Stimulated activated memory B cell treated with anti-CD40 and anti-IgM and Interleukin-4, amounts not matched to agents 10 μg/mL and 1 μg/mL and 100 μg/mL, for 72 hours (primary cell): ENCODE data around the gene ROR1.

ENCODE experiments used
- ATAC-seq: fragments of 150-1000 bp; cut with Tn5 transposase; 2 replicates; pipeline ENCODE4 v1.10.0; 2021
- H3K27ac Mint-ChIP-seq: one replicate; pipeline ENCODE4 v1.8.0; 2022; ENCODE audit warnings: mild to moderate bottlenecking, mixed read lengths
- H3K27me3 Mint-ChIP-seq: one replicate; pipeline ENCODE4 v1.8.0; 2022; ENCODE audit warnings: mixed read lengths
- H3K36me3 Mint-ChIP-seq: one replicate; pipeline ENCODE4 v1.8.0; 2022; ENCODE audit warnings: mixed read lengths
- H3K4me1 Mint-ChIP-seq: one replicate; pipeline ENCODE4 v1.8.0; 2022; ENCODE audit warnings: mixed read lengths
- H3K4me3 Mint-ChIP-seq: one replicate; pipeline ENCODE4 v1.8.0; 2022; ENCODE audit warnings: mild to moderate bottlenecking, moderate library complexity, mixed read lengths
- H3K9me3 Mint-ChIP-seq: one replicate; pipeline ENCODE4 v1.8.0; 2022; ENCODE audit warnings: mixed read lengths

The ROR1 gene

DNA sequence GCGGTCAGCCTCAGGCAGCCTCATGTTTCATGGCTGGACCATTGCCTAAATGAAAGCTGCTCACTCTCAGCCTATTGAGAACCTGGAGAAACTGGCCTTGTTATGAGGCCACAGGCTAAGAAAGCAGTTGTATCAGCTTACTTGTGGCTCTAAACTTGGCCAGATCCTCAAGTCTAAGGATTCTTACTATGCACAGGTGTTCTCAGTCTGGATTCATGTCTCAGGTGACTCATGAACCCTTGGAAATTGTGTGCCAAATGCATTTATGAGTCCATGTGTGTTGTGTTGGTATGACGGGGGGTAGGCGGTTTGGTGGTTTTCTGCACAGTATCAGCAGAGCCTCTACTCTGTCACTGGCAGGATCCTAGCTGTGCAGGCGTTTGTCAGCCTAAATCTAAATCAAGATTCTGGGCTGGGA lies 90.4 kb downstream of the ROR1 start:
- no peak for ATAC-seq
- no peaks in the 10 kb centered on the region for H3K4me1 Mint-ChIP-seq
- H3K27ac Mint-ChIP-seq = no peak overlapping the region
- H3K9me3 Mint-ChIP-seq = no peaks in the 10 kb centered on the region
- no peak overlapping the region for H3K4me3 Mint-ChIP-seq
- H3K27me3 Mint-ChIP-seq = no peaks in the 10 kb centered on the region
- no peaks in the 10 kb centered on the region for H3K36me3 Mint-ChIP-seq

DNA sequence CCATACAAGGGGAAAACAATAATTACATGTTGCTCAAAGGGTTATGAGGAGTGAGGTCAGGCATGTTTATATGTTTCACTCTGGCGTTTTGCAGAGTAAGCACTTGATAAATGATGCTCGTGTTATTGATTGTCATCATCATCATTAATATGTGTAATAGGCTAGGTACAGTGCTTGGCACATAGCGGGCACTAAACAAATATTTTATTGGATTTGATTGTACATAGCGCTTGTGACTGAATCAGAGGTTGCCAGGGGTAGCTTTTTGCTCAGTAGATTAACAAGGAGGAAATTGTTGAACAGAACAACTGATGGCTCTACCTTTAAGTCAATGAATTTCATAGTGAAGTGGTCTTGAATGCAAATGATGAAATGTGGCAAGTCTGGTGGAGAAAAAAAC lies 91.7 kb downstream of the ROR1 start:
- no peaks in the 10 kb centered on the region for H3K27me3 Mint-ChIP-seq
- H3K27ac Mint-ChIP-seq = no peak overlapping the region
- no peaks in the 10 kb centered on the region for H3K4me1 Mint-ChIP-seq

DNA sequence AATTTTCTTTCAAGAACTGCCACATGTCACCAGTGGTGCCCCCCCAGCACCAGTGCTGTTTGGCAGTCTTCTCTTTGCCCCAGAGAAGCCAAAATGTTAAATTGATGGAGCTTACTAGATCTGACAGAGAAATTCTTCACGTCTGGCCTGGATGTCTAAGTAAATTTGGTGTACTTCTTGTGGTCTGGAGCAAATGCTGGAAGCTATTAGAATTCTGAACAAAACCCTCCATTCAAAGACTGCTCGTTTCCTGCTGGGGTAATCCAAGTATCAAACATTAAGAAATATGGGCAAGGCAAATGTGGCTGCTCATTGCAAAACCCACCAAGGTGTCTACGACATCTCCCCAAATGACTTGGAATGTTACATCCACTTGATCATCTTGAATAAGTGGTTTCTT lies 92.3 kb downstream of the ROR1 start:
- H3K27me3 Mint-ChIP-seq = no peaks in the 10 kb centered on the region
- no peaks in the 10 kb centered on the region for H3K4me1 Mint-ChIP-seq
- H3K9me3 Mint-ChIP-seq = no peaks in the 10 kb centered on the region
- H3K27ac Mint-ChIP-seq = no peak overlapping the region
- no peak for ATAC-seq
- H3K4me3 Mint-ChIP-seq = no peak overlapping the region
- H3K36me3 Mint-ChIP-seq = no peaks in the 10 kb centered on the region

More for the DNA sequence above, 91.7 kb downstream of the ROR1 start:
- H3K9me3 Mint-ChIP-seq = no peaks in the 10 kb centered on the region
- no peak for ATAC-seq
- no peaks in the 10 kb centered on the region for H3K36me3 Mint-ChIP-seq
- no peak overlapping the region for H3K4me3 Mint-ChIP-seq

DNA sequence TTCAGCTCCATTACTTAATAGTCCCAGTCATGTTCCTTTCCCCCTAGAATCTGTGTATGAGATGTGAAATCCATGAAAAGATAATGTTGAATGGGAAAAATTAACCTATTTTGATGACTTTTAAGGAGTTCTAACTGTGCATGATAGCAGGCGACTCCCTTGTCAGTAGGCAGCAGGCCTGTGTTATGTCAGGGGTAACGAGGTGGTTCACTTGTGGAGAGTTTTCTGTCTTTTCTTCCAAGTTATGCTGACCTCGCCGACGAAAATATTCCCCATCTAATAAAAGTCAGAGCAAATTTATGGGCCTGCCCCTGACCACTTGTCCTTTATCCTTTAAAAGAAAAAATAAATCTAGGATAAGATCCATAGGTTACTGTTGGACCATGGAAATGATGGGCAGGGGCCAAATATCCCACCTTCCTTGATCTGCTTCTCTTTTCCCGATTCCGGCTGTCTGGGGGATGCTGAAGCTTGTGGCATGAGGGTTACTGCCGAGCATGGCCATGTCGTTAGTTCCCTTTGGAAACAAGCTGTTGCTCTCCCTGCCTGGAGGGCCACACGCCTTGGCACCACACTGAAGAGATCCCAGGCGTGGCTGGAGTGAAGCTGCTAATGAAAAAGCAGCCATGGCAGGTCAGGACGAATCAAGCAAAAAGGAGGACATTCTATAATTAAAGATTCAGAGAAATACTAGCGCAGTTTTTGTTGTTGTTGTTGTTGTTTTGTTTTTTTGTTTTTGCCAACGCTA lies 93.8 kb downstream of the ROR1 start:
- Mint-ChIP-seq H3K9me3 (no peaks in the 10 kb centered on the region), H3K36me3 (no peaks in the 10 kb centered on the region), H3K27me3 (no peaks in the 10 kb centered on the region), H3K27ac (no peak overlapping the region), H3K4me1 (no peaks in the 10 kb centered on the region), H3K4me3 (no peak overlapping the region)
- ATAC-seq = no peak

DNA sequence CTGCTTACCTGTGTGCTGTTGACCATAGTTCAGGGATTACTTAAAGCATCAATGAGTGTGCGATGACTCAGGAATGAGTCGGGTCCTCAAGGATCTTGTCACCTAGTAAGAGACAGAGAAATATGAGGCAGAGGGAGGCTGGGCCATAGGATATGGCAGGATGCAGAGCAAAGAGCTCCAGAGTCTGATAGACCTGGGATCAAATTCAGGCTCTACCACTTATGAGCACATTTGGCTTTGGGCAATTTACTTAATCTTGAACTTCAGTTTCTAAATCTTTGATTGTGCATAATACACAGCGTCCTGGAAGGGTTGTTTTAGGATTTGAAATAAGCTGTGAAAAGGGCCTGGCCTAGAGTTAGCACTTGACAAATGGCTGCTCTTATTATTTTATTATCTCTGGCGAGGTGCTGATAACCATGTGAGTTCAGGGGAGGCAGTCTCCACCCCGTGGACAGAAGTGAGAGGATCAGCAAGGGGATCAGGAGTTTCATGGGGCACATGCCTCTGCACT lies 94.5 kb downstream of the ROR1 start:
- ATAC-seq = no peak
- Mint-ChIP-seq H3K4me3 (no peak overlapping the region), H3K36me3 (no peaks in the 10 kb centered on the region), H3K4me1 (no peaks in the 10 kb centered on the region), H3K27me3 (no peaks in the 10 kb centered on the region), H3K9me3 (no peaks in the 10 kb centered on the region), H3K27ac (no peak overlapping the region)

DNA sequence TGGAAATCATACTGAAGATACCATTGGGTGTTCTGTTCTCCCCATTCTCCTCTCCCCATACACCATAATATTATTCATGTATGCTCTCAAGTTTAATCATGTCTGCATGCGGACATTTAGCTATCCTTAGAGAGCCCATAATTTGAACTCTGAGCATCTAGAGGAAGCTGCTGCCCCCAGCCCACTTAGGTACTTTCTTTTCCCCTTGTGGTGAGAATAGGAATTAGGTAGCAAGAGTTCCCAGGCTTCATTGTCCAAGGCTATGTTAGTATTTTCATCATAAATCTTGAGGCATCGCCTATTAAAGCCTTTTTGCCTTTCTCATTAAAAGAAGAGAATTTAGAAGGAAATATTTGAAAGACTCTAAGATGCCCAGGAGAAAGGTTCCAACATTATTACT lies 96.3 kb downstream of the ROR1 start:
- Mint-ChIP-seq H3K4me1 (no peaks in the 10 kb centered on the region), H3K27ac (no peak overlapping the region), H3K27me3 (no peaks in the 10 kb centered on the region), H3K4me3 (no peak overlapping the region), H3K36me3 (no peaks in the 10 kb centered on the region), H3K9me3 (no peaks in the 10 kb centered on the region)
- ATAC-seq = no peak

DNA sequence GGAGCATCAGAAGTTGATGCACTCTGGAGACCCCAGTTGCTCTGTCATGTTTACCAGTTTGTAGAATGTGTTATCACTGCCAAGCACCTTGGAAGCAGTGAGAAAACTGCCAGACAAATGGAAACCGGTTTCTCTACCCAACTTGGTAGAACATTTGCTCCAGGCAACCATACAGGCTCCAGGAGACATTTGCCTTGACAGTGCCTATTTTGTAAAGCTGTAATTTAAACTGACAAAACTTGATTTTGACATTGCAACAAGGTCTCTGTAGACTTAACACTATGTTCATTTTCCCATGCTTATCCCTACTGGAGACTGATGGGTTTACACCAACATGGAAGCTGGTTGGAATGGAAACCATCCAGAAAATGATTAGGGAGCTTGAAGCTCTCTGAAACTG lies 97.6 kb downstream of the ROR1 start:
- Mint-ChIP-seq H3K27ac (no peak overlapping the region), H3K9me3 (no peaks in the 10 kb centered on the region), H3K4me3 (no peak overlapping the region), H3K36me3 (no peaks in the 10 kb centered on the region), H3K4me1 (no peaks in the 10 kb centered on the region), H3K27me3 (peaks cover 11% of the 10 kb centered on the region)
- ATAC-seq = no peak

DNA sequence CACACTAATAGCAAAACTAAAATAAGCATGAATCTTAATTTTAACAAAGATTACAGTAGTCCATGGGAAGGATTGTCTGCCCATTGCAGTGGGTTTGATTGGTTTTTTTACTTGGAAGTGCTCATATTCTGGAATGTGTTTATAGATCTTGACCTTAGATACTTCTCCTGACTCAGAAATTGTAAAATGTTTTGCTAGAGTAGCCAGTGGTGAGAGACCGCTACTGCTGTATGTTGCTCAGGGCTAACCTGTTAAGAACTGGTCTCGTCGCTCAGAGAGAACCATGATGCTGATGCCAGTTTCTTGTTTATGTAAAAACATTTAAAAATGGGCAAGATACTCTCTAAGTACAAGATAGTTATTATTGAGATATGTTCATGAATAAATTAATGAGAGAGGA lies 99.9 kb downstream of the ROR1 start:
- H3K27ac Mint-ChIP-seq = no peak overlapping the region
- no peaks in the 10 kb centered on the region for H3K9me3 Mint-ChIP-seq
- H3K36me3 Mint-ChIP-seq = no peaks in the 10 kb centered on the region
- H3K27me3 Mint-ChIP-seq = peaks cover 11% of the 10 kb centered on the region
- H3K4me3 Mint-ChIP-seq = no peak overlapping the region
- H3K4me1 Mint-ChIP-seq = no peaks in the 10 kb centered on the region
- ATAC-seq = no peak

DNA sequence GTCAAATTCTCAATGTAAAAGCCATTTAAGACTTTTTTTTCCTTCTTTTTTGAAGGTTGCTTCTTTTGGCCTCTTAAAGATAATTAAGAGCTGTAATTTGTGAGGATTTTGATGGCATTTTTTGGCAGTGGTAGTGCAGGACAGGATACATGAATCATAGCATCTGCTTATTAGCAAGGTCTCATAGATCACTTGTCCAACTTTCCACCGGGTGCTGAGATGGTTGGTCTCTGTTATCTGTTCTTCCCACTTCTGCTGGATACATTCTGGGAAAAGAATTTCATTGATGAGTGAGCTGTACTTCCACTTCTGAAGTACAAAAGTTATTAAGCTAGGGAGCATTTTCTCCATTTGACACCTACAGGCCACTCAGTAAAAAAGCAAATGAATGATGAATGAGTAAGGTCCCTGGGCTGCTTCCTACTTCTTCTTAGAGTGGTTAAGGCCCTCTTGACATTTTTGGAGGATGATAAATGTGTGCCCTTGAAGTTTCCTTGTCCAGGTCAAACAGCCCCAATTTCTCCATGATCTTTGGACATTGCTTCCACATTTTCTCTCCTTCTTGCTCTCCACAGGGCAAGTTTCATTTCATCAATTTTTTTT lies 100.6 kb downstream of the ROR1 start:
- Mint-ChIP-seq H3K4me1 (no peaks in the 10 kb centered on the region), H3K27ac (no peak overlapping the region), H3K27me3 (peaks cover 11% of the 10 kb centered on the region), H3K9me3 (no peaks in the 10 kb centered on the region), H3K4me3 (no peak overlapping the region), H3K36me3 (no peaks in the 10 kb centered on the region)
- ATAC-seq = no peak

DNA sequence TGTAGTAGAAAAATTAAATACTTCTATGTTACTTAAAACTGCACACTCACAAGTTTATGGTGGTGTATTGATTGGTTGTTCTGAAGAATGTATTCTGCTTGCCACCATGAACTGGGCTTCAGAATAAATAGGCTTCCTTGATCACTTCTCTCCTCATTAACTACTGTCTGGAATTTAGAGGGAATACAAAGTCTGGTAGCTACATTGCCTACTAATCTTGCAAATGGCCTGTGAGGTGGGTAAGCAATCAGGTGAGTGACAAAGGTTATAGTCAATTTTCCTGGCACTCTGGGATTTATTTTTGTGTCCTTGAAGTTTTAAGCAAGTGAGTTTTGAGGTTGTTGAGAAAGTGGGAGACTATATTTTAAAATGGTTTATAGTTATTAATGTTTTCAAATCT lies 101.8 kb downstream of the ROR1 start:
- Mint-ChIP-seq H3K27me3 (peaks cover 11% of the 10 kb centered on the region), H3K4me3 (no peak overlapping the region), H3K27ac (no peak overlapping the region), H3K9me3 (no peaks in the 10 kb centered on the region), H3K4me1 (no peaks in the 10 kb centered on the region), H3K36me3 (no peaks in the 10 kb centered on the region)
- no peak for ATAC-seq

DNA sequence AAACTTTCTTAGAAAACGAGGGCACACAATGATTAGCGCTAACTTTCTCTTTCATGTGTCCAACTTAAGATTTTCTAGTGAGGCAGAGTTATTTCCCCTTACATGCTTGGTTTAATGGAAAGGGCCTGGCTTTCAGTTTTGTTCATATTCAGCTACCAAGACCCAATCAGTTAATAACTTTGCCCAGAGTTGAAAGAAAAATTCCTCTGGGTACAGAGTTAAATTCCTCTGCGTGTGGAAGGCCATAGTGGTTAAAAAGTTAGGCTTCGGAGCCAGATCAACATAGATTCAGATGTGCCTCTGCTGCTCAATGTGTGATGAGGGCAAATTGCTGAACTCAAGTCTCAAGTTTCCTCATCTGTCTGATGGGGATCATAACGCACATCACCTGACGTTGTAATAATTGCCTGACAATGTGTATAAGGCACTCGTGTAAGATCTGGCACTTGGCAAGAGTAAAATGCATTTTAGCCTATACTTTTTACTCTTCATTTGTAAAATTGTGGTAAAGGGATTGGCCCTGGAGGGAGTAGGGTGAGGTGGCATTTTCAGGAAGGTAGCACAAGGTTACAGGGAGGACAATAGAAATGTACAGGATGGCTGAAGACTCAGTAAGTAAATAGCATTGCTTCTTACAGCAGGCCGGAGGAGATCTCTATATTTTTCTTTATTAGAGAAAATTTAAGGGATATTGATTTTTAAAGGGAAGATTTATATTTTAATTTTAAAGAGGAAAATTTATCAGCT lies 103.4 kb downstream of the ROR1 start:
- Mint-ChIP-seq H3K36me3 (no peaks in the 10 kb centered on the region), H3K27me3 (peaks cover 11% of the 10 kb centered on the region), H3K4me1 (no peaks in the 10 kb centered on the region), H3K4me3 (no peak overlapping the region), H3K27ac (no peak overlapping the region), H3K9me3 (no peaks in the 10 kb centered on the region)
- no peak for ATAC-seq

DNA sequence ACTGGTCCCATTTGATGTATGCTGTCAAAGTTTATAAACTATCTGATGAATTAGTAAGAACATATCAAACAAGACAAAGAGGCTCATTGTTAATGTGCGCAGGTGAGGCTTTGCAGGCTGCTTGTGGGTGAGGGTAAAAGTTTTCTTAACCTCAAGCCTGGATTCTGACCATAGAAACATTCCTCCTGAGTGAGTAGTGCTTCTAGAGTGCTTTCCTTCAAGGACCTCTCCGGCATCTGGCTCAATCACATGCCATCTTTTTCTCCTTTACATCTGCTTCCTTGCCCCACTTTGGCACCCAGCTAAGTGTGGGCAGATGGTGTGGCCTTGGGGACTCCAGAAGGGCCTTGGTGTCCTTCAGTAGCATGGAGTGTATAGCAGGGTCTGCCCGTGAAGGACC lies 104.0 kb downstream of the ROR1 start:
- ATAC-seq = no peak
- Mint-ChIP-seq H3K9me3 (no peaks in the 10 kb centered on the region), H3K36me3 (no peaks in the 10 kb centered on the region), H3K27me3 (peaks cover 11% of the 10 kb centered on the region), H3K4me3 (no peak overlapping the region), H3K27ac (no peak overlapping the region), H3K4me1 (no peaks in the 10 kb centered on the region)

DNA sequence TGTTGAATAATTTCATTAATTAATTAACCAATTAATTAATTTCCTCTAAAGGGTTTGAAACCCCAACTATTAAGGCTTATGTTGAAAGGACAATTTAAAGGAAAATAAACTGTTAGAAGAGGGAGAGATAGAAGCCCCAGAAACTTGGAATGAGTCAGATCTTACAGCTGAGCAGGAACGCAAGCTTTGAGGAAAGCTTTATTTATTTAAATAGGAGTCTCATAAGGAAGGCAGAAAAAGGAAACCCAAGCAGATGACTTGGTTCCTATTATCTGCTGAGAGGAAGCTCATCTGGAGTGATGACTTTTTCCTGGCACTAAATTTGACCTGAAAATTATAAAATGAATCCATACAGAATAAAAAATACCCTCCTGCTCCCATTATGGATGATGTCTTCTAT lies 105.1 kb downstream of the ROR1 start:
- no peaks in the 10 kb centered on the region for H3K4me1 Mint-ChIP-seq
- peaks cover 11% of the 10 kb centered on the region for H3K27me3 Mint-ChIP-seq
- H3K9me3 Mint-ChIP-seq = no peaks in the 10 kb centered on the region
- no peak overlapping the region for H3K27ac Mint-ChIP-seq
- no peaks in the 10 kb centered on the region for H3K36me3 Mint-ChIP-seq
- H3K4me3 Mint-ChIP-seq = no peak overlapping the region
- no peak for ATAC-seq

DNA sequence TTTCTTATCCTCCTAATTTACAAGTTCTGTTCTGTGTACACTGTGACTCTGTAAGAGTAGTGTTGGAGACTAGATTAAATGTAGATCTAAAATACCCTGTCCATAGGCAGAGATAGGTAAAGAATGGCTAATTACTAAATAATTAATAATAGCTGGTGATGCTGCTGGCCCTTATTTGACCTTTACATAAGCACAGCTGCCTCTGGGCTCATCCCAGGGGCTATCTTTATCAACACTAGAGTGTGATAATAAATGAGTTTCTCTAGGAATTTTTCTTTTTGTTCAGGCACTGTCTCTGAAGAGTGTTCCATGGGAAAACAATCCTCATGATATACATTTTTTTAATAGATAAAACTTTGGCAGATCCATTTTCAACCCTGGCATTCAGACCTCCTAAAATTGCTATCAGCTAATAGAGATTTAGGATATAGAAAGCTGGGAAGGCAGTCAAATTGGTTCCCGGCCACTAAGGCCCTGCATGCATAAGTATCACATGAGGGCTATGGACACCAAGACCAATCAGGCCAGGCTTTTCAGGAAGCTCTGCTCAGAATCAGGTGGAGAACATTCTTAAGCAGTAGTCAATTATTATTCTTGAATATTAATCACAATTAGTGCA lies 107.2 kb downstream of the ROR1 start:
- ATAC-seq = no peak
- Mint-ChIP-seq H3K9me3 (no peaks in the 10 kb centered on the region), H3K36me3 (no peaks in the 10 kb centered on the region), H3K27ac (no peak overlapping the region), H3K4me1 (no peaks in the 10 kb centered on the region), H3K4me3 (no peak overlapping the region), H3K27me3 (peaks cover 4% of the 10 kb centered on the region)

DNA sequence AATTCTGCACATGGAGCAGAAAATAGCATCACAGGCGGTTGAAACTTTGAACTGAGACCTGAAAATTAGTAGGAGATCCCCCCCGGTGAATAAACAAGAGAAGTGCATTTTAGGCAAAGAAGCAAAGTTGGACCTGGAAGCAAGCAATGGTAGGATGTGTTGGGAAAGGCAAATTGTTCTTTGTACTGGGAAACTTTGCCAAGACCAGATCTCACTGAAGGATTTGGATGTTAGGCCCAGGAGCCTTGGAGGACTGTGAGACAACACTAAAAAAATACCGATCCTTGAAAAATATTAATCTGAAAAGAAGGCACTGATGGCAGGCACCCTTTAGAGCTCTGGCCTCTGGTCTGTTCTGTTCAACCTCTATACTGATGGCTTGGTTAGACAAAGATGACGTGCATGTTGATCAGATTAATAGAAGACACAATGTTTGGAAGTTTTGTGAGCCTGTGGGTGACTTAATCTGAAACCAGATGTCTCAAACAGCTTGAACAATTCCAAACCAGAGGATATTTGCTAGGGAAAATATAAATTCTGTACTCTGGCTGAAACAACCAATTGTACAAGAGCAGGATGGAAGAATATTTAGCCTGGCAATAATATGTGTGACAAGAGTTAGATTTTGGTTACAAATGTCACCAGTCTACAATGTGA lies 108.4 kb downstream of the ROR1 start:
- Mint-ChIP-seq H3K9me3 (no peaks in the 10 kb centered on the region), H3K27me3 (no peaks in the 10 kb centered on the region), H3K27ac (no peak overlapping the region), H3K36me3 (no peaks in the 10 kb centered on the region), H3K4me1 (no peaks in the 10 kb centered on the region), H3K4me3 (no peak overlapping the region)
- no peak for ATAC-seq
